Measurements from ENCODE around the gene RASEF. TPM values are rescaled to one million over a fixed set of nuclear protein-coding genes. Genes with fewer than 3 reads are reported as not detected.

The RASEF gene
- total RNA-seq, 1 experiment from 2014 or later: 12.3 TPM

DNA sequence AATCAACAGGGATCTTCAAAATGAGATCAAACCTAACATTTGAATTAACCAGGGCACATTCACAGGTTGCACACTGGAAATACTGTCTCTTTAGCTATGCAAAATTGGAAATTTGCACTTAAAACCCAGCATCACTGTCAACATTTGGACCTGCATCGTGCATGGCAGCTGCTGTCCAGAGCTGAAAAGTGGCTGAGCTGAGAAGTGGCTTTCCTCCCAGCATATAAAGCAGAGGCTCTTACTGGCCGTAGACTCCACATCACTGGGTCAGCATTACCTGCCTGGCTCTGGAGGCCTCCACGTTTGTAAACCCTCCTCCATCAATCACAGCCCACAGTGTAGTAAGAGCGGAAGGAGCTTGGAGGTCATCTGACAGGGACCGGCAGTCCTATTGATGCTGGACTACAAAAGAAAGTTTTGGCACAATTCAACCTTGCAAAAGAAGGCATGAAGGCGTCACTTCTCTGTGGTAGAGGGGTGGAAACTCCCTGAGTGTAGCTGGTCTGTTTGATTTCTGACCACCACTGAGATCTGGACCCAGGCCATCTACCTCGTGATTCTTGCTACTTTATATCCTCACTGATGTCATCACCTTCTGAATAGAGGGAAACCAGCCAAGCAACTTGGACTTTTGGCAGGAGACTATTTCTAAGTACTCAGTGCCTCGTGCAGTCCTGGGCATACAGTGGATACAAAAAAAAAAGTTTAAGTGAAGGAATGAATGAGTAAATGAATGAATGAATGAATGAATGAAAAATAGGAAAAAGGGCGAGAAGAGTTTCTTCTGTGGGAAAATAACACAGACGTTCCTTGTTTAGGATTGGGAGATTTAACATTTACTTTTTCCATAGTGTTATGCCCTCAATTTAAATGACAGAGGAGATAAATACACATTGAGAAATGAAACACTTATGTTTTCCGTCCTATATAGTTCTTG lies 14.8 kb downstream of the RASEF start:
- TF ChIP-seq EZH2phosphoT487 (IDR thresholded peaks at IDR 0.05; ENCODE audit: borderline replicate concordance, low read length): no peak
- TF ChIP-seq EZH2 (IDR thresholded peaks at IDR 0.05; ENCODE audit: low read length, unreplicated experiment): no peak
- TF ChIP-seq, protein P1, sequence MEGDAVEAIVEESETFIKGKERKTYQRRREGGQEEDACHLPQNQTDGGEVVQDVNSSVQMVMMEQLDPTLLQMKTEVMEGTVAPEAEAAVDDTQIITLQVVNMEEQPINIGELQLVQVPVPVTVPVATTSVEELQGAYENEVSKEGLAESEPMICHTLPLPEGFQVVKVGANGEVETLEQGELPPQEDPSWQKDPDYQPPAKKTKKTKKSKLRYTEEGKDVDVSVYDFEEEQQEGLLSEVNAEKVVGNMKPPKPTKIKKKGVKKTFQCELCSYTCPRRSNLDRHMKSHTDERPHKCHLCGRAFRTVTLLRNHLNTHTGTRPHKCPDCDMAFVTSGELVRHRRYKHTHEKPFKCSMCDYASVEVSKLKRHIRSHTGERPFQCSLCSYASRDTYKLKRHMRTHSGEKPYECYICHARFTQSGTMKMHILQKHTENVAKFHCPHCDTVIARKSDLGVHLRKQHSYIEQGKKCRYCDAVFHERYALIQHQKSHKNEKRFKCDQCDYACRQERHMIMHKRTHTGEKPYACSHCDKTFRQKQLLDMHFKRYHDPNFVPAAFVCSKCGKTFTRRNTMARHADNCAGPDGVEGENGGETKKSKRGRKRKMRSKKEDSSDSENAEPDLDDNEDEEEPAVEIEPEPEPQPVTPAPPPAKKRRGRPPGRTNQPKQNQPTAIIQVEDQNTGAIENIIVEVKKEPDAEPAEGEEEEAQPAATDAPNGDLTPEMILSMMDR (conservative IDR thresholded peaks at IDR 0.05; ENCODE audit: low read depth, low read length): no peak
- Histone ChIP-seq H3K4me3 (ENCODE audit: low read length) (no peak overlapping the region), H3K9me3 (ENCODE audit: low read length) (no peaks in the 10 kb centered on the region), H3K79me2 (ENCODE audit: low read length) (peaks cover 3% of the 10 kb centered on the region; the same call in 1 of the 2 replicates), H3K4me2 (ENCODE audit: low read length) (no peak overlapping the region), H4K20me1 (ENCODE audit: low read length) (no peaks in the 10 kb centered on the region), H3K27ac (ENCODE audit: low read length) (peak overlapping the region; percentile 29), H2AFZ (ENCODE audit: low read length) (no peak overlapping the region), H3F3A (ENCODE audit: low read length, unreplicated experiment) (no peaks in the 10 kb centered on the region), H3K27me3 (ENCODE audit: low read length) (no peaks in the 10 kb centered on the region), H3K36me3 (ENCODE audit: low read depth, low read length) (no peaks in the 10 kb centered on the region), H3K4me1 (ENCODE audit: insufficient read depth, low read length) (peaks cover 9% of the 10 kb centered on the region; the same call in 1 of the 2 replicates), H3K9me2 (replicated peaks; ENCODE audit: low read length) (no peaks in the 10 kb centered on the region), H3K9ac (ENCODE audit: low read length) (no peak overlapping the region)
- ChIA-PET CTCF (no interaction called here), POLR2A (ENCODE audit: unreplicated experiment) (no interaction called here)
- ATAC-seq: peak; percentile 35
- intact Hi-C loops (cut with micrococcal nuclease): no loop called here
- DNase-seq: peak; percentile 75
- no TSS peak for BruUV-seq (replicated peaks)

DNA sequence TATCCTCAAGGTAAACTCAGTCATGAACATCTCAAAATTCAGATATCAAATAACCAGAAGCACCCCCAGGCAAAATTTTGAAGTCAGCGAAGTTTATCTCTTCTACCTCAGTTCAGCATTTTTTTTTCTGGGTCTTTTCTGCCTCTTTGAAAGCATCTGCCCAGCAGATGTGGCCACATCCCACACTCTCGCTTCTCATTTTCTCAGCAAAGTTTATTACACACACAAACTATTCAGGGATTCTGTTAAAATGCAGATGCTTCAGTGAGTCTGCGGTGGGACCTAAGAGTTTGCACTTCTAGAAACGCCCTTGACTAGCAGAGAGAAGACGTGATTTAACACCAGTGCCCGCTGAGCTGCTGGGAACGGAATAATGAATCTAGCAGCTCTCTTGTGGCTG lies 19.3 kb downstream of the RASEF start:
- CTCF ChIA-PET: no interaction called here
- POLR2A ChIA-PET (ENCODE audit: unreplicated experiment): no interaction called here
- H3K27ac ChIP-seq (ENCODE audit: low read length): no peak overlapping the region
- no peaks in the 10 kb centered on the region for H3K9me2 ChIP-seq (replicated peaks; ENCODE audit: low read length)
- no peaks in the 10 kb centered on the region for H3K36me3 ChIP-seq (ENCODE audit: low read depth, low read length)
- no peak for DNase-seq
- no peak overlapping the region for H3K4me3 ChIP-seq (ENCODE audit: low read length)
- H3F3A ChIP-seq (ENCODE audit: low read length, unreplicated experiment): no peaks in the 10 kb centered on the region
- H2AFZ ChIP-seq (ENCODE audit: low read length): no peak overlapping the region
- ATAC-seq: no peak
- H3K27me3 ChIP-seq (ENCODE audit: low read length): no peaks in the 10 kb centered on the region
- BruUV-seq (replicated peaks): no TSS peak
- no peak overlapping the region for H3K4me2 ChIP-seq (ENCODE audit: low read length)
- no peak overlapping the region for H3K9ac ChIP-seq (ENCODE audit: low read length)
- peaks cover 27% of the 10 kb centered on the region for H3K4me1 ChIP-seq (ENCODE audit: insufficient read depth, low read length)
- H3K79me2 ChIP-seq (ENCODE audit: low read length): peaks cover 5% of the 10 kb centered on the region; the same call in 1 of the 2 replicates
- intact Hi-C loops (cut with micrococcal nuclease): no loop called here
- TF ChIP-seq, protein P1 (conservative IDR thresholded peaks at IDR 0.05; ENCODE audit: low read depth, low read length): no peak
- TF ChIP-seq EZH2phosphoT487 (IDR thresholded peaks at IDR 0.05; ENCODE audit: borderline replicate concordance, low read length) (no peak), EZH2 (IDR thresholded peaks at IDR 0.05; ENCODE audit: low read length, unreplicated experiment) (no peak)
- H4K20me1 ChIP-seq (ENCODE audit: low read length): no peaks in the 10 kb centered on the region
- no peaks in the 10 kb centered on the region for H3K9me3 ChIP-seq (ENCODE audit: low read length)

DNA sequence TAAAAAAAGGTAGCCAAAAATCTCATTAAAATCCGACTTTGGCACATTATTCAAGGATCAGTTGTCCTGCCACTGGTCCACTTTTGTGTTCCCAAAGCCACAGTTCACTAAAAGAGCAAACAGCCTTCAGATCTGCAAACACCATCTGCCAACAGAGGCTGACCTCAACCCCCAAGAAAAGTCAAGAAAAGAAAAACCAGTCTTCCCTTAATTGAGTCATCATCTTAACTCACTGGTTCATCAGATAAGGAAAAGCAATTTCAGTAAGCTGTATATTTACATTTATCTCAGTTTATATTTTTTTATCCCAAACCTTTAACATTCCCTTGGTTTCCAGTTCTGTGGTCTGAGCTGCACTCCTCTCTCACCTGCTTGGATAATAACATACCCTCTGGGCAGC lies 21.2 kb downstream of the RASEF start:
- Histone ChIP-seq H3K4me1 (ENCODE audit: insufficient read depth, low read length) (peaks cover 19% of the 10 kb centered on the region), H3K9ac (ENCODE audit: low read length) (no peak overlapping the region), H4K20me1 (ENCODE audit: low read length) (no peaks in the 10 kb centered on the region), H3K4me2 (ENCODE audit: low read length) (peak overlapping the region; percentile 23), H3F3A (ENCODE audit: low read length, unreplicated experiment) (no peaks in the 10 kb centered on the region), H3K27me3 (ENCODE audit: low read length) (no peaks in the 10 kb centered on the region), H3K79me2 (ENCODE audit: low read length) (peaks cover 5% of the 10 kb centered on the region; the same call in 1 of the 2 replicates), H3K9me3 (ENCODE audit: low read length) (no peaks in the 10 kb centered on the region), H3K9me2 (replicated peaks; ENCODE audit: low read length) (no peaks in the 10 kb centered on the region), H3K4me3 (ENCODE audit: low read length) (no peak overlapping the region), H2AFZ (ENCODE audit: low read length) (no peak overlapping the region), H3K27ac (ENCODE audit: low read length) (peak overlapping the region; percentile 69), H3K36me3 (ENCODE audit: low read depth, low read length) (no peaks in the 10 kb centered on the region)
- TF ChIP-seq EZH2phosphoT487 (IDR thresholded peaks at IDR 0.05; ENCODE audit: borderline replicate concordance, low read length) (no peak), EZH2 (IDR thresholded peaks at IDR 0.05; ENCODE audit: low read length, unreplicated experiment) (no peak)
- no TSS peak for BruUV-seq (replicated peaks)
- ChIA-PET CTCF (no interaction called here), POLR2A (ENCODE audit: unreplicated experiment) (interaction anchor here (0.9 kb wide), 1 partner anchor 20 kb away, joined by 8 read pairs; no protein-coding TSS in a partner anchor)
- DNase-seq: peak; percentile 79
- peak; percentile 83 for ATAC-seq
- intact Hi-C loops (cut with micrococcal nuclease): loop anchor here (1.0 kb wide), 1 partner anchor 20 kb away; no protein-coding TSS in a partner anchor
